CD8-positive, alpha-beta memory T cell (primary cell): ENCODE measurements around the gene TRIM43. TPM values are rescaled to one million over a fixed set of nuclear protein-coding genes. Genes with fewer than 3 reads are reported as not detected.
"Not testable (repeated sequence)": the region's sequence is repeated elsewhere in the genome, so short reads cannot be mapped to it uniquely, and the experiment has no call there.

Experiments
- CTCF ChIA-PET: fragments of 350-600 bp; sonication (Branson Sonifier 250); formaldehyde crosslinking; loops from one replicate; lab custom pipeline; 2021; ENCODE audit warnings: antibody characterized with exemption; lab: Charles Lee
- POLR2A ChIA-PET: fragments of 350-600 bp; sonication (Branson Sonifier 250); formaldehyde crosslinking; loops from one replicate; lab custom pipeline; 2021; ENCODE audit warnings: antibody characterized with exemption; lab: Charles Lee
- DNase-seq, 5 donors: peaks; one replicate each; pipeline versions ENCODE4 v3.0.0 to v3.0.0-alpha.2; 2020 to 2022; ENCODE audit warnings: mixed read lengths in 1 of 5
- H3K27ac ChIP-seq: one replicate; pipeline ENCODE4 v1.7.0; 2013; ENCODE audit warnings: low read depth, mild to moderate bottlenecking, low read length, moderate library complexity
- H3K27me3 ChIP-seq: 2 replicates; pipeline ENCODE4 v1.7.0; 2013; ENCODE audit warnings: low read length, mild to moderate bottlenecking; ENCODE audit not compliant: insufficient read depth, poor library complexity, severe bottlenecking
- H3K36me3 ChIP-seq: 2 replicates; pipeline ENCODE4 v1.7.0; 2013; ENCODE audit warnings: mild to moderate bottlenecking, low read length, moderate library complexity; ENCODE audit not compliant: insufficient read depth
- H3K4me1 ChIP-seq: 2 replicates; pipeline ENCODE4 v1.7.0; 2013; ENCODE audit warnings: mild to moderate bottlenecking, low read length, moderate library complexity; ENCODE audit not compliant: insufficient read depth
- H3K4me3 ChIP-seq: 2 replicates; pipeline ENCODE4 v1.7.0; 2013; ENCODE audit warnings: mild to moderate bottlenecking, low read length
- H3K9me3 ChIP-seq: 2 replicates; pipeline ENCODE4 v1.7.0; 2013; ENCODE audit warnings: mild to moderate bottlenecking, low read length
- H3K27ac Mint-ChIP-seq, 8 donors: one replicate each; pipeline ENCODE4 v1.8.0; 2020 to 2021; ENCODE audit warnings: mixed read lengths in 8 of 8, mild to moderate bottlenecking in 6 of 8, inconsistent platforms in 3 of 8, moderate library complexity in 3 of 8
- H3K27me3 Mint-ChIP-seq, 2 donors: one replicate each; pipeline ENCODE4 v1.8.0; 2020 to 2021; ENCODE audit warnings: mixed read lengths in 2 of 2, mild to moderate bottlenecking in 1 of 2, moderate library complexity in 1 of 2
- H3K36me3 Mint-ChIP-seq, 3 donors: one replicate each; pipeline ENCODE4 v1.8.0; 2020 to 2021; ENCODE audit warnings: mixed read lengths in 3 of 3, inconsistent platforms in 1 of 3, mild to moderate bottlenecking in 1 of 3
- H3K4me1 Mint-ChIP-seq, 3 donors: one replicate each; pipeline ENCODE4 v1.8.0; 2020 to 2021; ENCODE audit warnings: mixed read lengths in 3 of 3, inconsistent platforms in 1 of 3, mild to moderate bottlenecking in 1 of 3
- H3K4me3 Mint-ChIP-seq, 7 donors: one replicate each; pipeline ENCODE4 v1.8.0; 2020 to 2021; ENCODE audit warnings: mixed read lengths in 7 of 7, mild to moderate bottlenecking in 6 of 7, moderate library complexity in 4 of 7, inconsistent platforms in 2 of 7
- H3K9me3 Mint-ChIP-seq, 5 donors: one replicate each; pipeline ENCODE4 v1.8.0; 2020 to 2022; ENCODE audit warnings: mixed read lengths in 5 of 5, mild to moderate bottlenecking in 3 of 5, moderate library complexity in 2 of 5, inconsistent platforms in 1 of 5
- polyA plus RNA-seq: library from polyadenylated mRNA; unstranded; fragments of 300-500 nt; fragmentation: Illumina TruSeq; gene quantifications from one replicate; pipeline ENCODE4 v1.2.3, GENCODE V29; 2021
- total RNA-seq, 2 experiments: library from RNA; stranded (reverse); gene quantifications; one replicate each; pipeline ENCODE4 v1.2.3, GENCODE V29; 2021

TRIM43 gene
- total and polyA plus RNA-seq, 3 experiments from 2014 or later: not detected

- H3K4me3 ChIP-seq, H3K27ac ChIP-seq, H3K27ac Mint-ChIP-seq, POLR2A ChIA-PET, H3K4me3 Mint-ChIP-seq, H3K9me3 ChIP-seq, H3K4me1 ChIP-seq, CTCF ChIA-PET, H3K9me3 Mint-ChIP-seq, H3K4me1 Mint-ChIP-seq, DNase-seq, H3K27me3 Mint-ChIP-seq, H3K27me3 ChIP-seq, H3K36me3 Mint-ChIP-seq, H3K36me3 ChIP-seq: not testable (repeated sequence)
Measured at GRCh38 chr2:95622728-95623127, 30.9 kb downstream of the TRIM43 start.

- H3K27me3 ChIP-seq, H3K4me1 ChIP-seq, H3K36me3 Mint-ChIP-seq, H3K4me3 Mint-ChIP-seq, H3K4me3 ChIP-seq, CTCF ChIA-PET, H3K27ac ChIP-seq, H3K27me3 Mint-ChIP-seq, H3K9me3 ChIP-seq, H3K27ac Mint-ChIP-seq, DNase-seq, H3K9me3 Mint-ChIP-seq, H3K4me1 Mint-ChIP-seq, POLR2A ChIA-PET, H3K36me3 ChIP-seq: not testable (repeated sequence)
Measured at GRCh38 chr2:95630987-95631386, 39.2 kb downstream of the TRIM43 start.

GRCh38 chr2:95633626-95634259 is 41.9 kb downstream of the TRIM43 start:
- H3K4me1 ChIP-seq, H3K27me3 Mint-ChIP-seq, H3K27ac ChIP-seq, H3K27me3 ChIP-seq, H3K36me3 ChIP-seq, H3K9me3 Mint-ChIP-seq, CTCF ChIA-PET, H3K27ac Mint-ChIP-seq, H3K4me3 ChIP-seq, H3K9me3 ChIP-seq, H3K4me3 Mint-ChIP-seq, H3K4me1 Mint-ChIP-seq, H3K36me3 Mint-ChIP-seq, POLR2A ChIA-PET, DNase-seq: not testable (repeated sequence)

- H3K36me3 ChIP-seq, H3K4me1 ChIP-seq, H3K27me3 Mint-ChIP-seq, POLR2A ChIA-PET, H3K27me3 ChIP-seq, H3K27ac Mint-ChIP-seq, H3K4me1 Mint-ChIP-seq, H3K9me3 ChIP-seq, H3K9me3 Mint-ChIP-seq, H3K36me3 Mint-ChIP-seq, H3K4me3 Mint-ChIP-seq, DNase-seq, H3K27ac ChIP-seq, H3K4me3 ChIP-seq, CTCF ChIA-PET: not testable (repeated sequence)
Measured at GRCh38 chr2:95640515-95641288, 48.9 kb downstream of the TRIM43 start.

- H3K9me3 Mint-ChIP-seq, H3K36me3 ChIP-seq, H3K27ac Mint-ChIP-seq, H3K27me3 ChIP-seq, POLR2A ChIA-PET, CTCF ChIA-PET, H3K4me3 Mint-ChIP-seq, DNase-seq, H3K4me3 ChIP-seq, H3K27ac ChIP-seq, H3K36me3 Mint-ChIP-seq, H3K9me3 ChIP-seq, H3K27me3 Mint-ChIP-seq, H3K4me1 ChIP-seq, H3K4me1 Mint-ChIP-seq: not testable (repeated sequence)
Measured at GRCh38 chr2:95641289-95641575, 49.4 kb downstream of the TRIM43 start.

GRCh38 chr2:95641787-95642186 is 50.0 kb downstream of the TRIM43 start:
- H3K4me3 ChIP-seq, H3K9me3 Mint-ChIP-seq, H3K27ac Mint-ChIP-seq, CTCF ChIA-PET, H3K27ac ChIP-seq, H3K27me3 Mint-ChIP-seq, H3K4me3 Mint-ChIP-seq, H3K27me3 ChIP-seq, H3K9me3 ChIP-seq, H3K4me1 ChIP-seq, POLR2A ChIA-PET, H3K36me3 ChIP-seq, H3K4me1 Mint-ChIP-seq, DNase-seq, H3K36me3 Mint-ChIP-seq: not testable (repeated sequence)

GRCh38 chr2:95642360-95642759 is 50.6 kb downstream of the TRIM43 start:
- H3K9me3 ChIP-seq, H3K27ac Mint-ChIP-seq, H3K4me3 Mint-ChIP-seq, DNase-seq, H3K4me1 Mint-ChIP-seq, H3K27ac ChIP-seq, POLR2A ChIA-PET, H3K27me3 Mint-ChIP-seq, H3K4me1 ChIP-seq, H3K27me3 ChIP-seq, CTCF ChIA-PET, H3K36me3 Mint-ChIP-seq, H3K9me3 Mint-ChIP-seq, H3K36me3 ChIP-seq, H3K4me3 ChIP-seq: not testable (repeated sequence)

GRCh38 chr2:95642951-95643350 is 51.1 kb downstream of the TRIM43 start:
- CTCF ChIA-PET: not testable (repeated sequence)

GRCh38 chr2:95645312-95645711 is 53.5 kb downstream of the TRIM43 start:
- H3K4me3 ChIP-seq, H3K9me3 Mint-ChIP-seq, H3K4me1 Mint-ChIP-seq, H3K36me3 ChIP-seq, H3K9me3 ChIP-seq, H3K4me3 Mint-ChIP-seq, CTCF ChIA-PET, H3K27ac Mint-ChIP-seq, POLR2A ChIA-PET, H3K27me3 ChIP-seq, H3K4me1 ChIP-seq, H3K27me3 Mint-ChIP-seq, H3K36me3 Mint-ChIP-seq, DNase-seq, H3K27ac ChIP-seq: not testable (repeated sequence)

More at GRCh38 chr2:95642951-95643350, 51.1 kb downstream of the TRIM43 start:
- H3K4me3 ChIP-seq, H3K4me3 Mint-ChIP-seq, H3K27me3 ChIP-seq, H3K4me1 ChIP-seq, H3K36me3 ChIP-seq, H3K9me3 Mint-ChIP-seq, H3K27ac ChIP-seq, H3K27me3 Mint-ChIP-seq, H3K27ac Mint-ChIP-seq, H3K4me1 Mint-ChIP-seq, H3K9me3 ChIP-seq, DNase-seq, POLR2A ChIA-PET, H3K36me3 Mint-ChIP-seq: not testable (repeated sequence)
